ENCODE data around the gene PCDHB8.
A peak's percentile ranks its signal among the peaks of the same experiment; 100 is the strongest.

- TF ChIP-seq CTCF (IDR thresholded peaks at IDR 0.05) (peak in 2 of 6 experiments; percentile 10 to 38), POLR2A (IDR thresholded peaks at IDR 0.05) (no peak)
Measured at GRCh38 chr5:141182248-141182647, 4.7 kb downstream of the PCDHB8 start, which contains the start of gene PCDHB16.

Data from thyroid gland (tissue), 4 donors.